LNCaP clone FGC (cell line): ENCODE measurements around the gene C10orf62.

Experiments used
- DNase-seq: peaks from one replicate; pipeline ENCODE4 v3.0.0-alpha.2; 2011; ENCODE audit warnings: low read depth
- H3K4me3 ChIP-seq: 2 replicates; pipeline ENCODE4 v1.5.1; 2011; ENCODE audit warnings: mild to moderate bottlenecking, low read depth, low read length, control low read depth
- TF ChIP-seq, protein P1 (sequence below): IDR thresholded peaks from 2 replicates; pipeline ENCODE4 v1.5.1; 2012; ENCODE audit warnings: mild to moderate bottlenecking; ENCODE audit not compliant: control insufficient read depth, insufficient read depth; ENCODE audit errors: extremely low read depth

The C10orf62 gene

DNA sequence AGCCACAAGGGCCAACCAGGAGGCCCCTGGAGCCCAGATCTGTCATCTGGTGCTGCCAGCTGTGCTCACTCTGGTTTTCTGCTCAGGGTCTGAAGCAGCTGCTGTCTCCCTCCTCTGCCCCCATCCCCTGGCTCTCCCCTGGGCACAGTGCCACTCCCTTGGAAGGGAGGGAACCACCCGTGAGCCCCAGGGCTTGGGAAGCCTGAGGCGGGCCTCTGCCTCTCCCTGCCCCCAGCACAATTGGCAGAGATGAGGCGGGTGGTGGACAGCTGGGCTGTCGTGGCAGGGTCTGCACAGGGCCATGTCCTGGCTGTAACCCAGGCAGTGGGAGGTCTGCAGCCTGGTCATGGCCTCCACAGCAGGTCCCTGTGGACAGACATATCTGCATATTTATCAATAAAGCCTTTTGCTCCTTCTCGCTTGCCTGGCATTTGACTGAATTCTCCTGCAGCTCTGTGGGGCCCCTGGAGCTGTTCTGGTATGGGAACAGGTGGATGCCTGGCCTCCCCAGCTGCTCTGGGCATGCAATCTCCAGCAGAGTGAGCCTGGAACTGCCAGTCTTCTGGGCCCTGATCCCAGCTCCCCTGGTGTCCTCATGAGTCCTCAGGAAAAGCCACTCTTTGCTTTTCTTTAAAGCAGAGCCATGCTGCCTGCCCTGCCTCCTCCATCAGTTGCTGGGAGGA is 18.6 kb upstream of the C10orf62 start:
- DNase-seq: no peak
- no peak overlapping the region for H3K4me3 ChIP-seq
- TF ChIP-seq, protein P1, sequence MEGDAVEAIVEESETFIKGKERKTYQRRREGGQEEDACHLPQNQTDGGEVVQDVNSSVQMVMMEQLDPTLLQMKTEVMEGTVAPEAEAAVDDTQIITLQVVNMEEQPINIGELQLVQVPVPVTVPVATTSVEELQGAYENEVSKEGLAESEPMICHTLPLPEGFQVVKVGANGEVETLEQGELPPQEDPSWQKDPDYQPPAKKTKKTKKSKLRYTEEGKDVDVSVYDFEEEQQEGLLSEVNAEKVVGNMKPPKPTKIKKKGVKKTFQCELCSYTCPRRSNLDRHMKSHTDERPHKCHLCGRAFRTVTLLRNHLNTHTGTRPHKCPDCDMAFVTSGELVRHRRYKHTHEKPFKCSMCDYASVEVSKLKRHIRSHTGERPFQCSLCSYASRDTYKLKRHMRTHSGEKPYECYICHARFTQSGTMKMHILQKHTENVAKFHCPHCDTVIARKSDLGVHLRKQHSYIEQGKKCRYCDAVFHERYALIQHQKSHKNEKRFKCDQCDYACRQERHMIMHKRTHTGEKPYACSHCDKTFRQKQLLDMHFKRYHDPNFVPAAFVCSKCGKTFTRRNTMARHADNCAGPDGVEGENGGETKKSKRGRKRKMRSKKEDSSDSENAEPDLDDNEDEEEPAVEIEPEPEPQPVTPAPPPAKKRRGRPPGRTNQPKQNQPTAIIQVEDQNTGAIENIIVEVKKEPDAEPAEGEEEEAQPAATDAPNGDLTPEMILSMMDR: no peak

DNA sequence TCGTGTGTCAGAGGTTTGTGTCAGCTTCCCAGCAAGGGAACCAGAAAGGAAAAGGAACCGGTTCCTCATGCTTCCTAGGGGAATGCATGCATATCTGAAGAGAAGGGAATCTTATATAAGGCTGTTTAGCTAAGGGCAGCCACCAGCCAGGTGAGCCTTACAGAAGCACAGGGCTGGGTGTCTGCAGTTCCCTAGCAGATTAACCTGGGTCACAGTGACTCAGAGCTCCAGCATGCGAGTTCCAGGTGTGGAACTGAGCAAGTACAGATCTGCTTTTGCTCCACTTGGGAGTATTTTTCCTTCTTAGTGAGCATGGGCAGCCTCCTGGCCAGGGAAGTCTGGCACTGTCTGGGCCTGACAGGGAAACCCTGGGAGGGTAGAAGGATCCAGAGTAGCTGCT is 17.9 kb upstream of the C10orf62 start:
- DNase-seq: no peak
- TF ChIP-seq, protein P1: no peak
- H3K4me3 ChIP-seq: no peak overlapping the region

DNA sequence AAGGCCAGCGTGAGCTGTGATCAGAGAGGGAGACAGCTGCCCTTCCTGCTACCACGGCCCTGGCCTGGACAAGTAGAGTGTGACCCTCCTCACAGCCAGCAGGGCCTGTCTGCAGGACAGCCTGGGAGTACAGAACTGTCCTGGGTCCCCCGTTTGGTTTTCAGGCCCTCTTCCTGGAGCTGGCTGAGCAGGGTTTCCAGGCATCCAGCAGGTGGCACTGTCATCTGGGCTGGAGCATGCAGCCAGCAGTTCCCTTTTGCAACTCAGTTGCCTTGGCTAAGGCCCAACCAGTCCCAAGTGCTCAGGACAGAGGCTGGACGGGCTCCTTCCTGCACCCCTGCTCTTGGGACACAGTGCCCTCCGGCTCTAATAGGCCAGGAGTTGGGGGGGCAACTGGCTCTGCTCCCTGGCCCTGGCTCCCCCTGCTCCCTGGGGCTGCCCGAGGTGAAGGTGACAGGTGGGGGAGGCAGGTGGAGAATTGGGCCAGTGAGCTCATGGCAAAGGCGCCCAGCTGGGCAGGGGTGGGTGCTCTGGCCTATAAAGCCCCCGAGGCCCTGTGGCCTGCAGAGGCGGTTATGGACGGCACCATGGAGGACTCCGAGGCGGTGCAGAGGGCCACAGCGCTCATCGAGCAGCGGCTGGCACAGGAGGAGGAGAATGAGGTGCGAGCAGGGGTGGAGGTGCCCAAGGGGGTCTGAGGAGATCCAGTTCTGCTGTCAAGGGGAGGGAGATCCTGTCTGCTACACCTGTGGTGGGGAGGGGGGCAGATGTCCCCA is 17.1 kb upstream of the C10orf62 start, which contains the start of gene ANKRD2:
Gene ANKRD2 (plus strand): TSS at position 566 of the 776 bp plus-strand sequence. CDS start 10 bp downstream, at position 576.
- peak; percentile 52 for DNase-seq

DNA sequence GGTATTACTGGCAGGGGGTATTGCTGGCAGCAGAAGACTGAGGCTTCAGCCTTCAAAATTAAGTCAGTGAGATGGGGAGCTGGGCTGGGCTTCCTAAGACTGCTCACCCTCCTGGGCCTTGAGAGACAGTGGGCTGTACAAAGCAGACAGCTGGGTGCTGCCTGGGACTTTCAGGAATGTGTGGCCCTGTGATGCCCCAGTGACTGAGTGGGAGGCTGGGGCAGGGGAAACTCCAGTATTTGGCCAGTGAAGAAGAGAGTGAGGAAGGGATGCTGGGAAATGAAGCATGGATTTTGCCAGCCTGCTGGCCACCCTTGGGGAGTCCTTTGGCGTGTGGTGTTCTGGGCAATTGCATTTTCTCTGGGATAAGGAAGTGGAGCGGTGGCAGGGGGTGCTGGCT is 16.5 kb upstream of the C10orf62 start:
- no peak for DNase-seq
- H3K4me3 ChIP-seq: no peak overlapping the region
- TF ChIP-seq, protein P1: no peak

More for the DNA sequence above, 17.1 kb upstream of the C10orf62 start, which contains the start of gene ANKRD2:
- TF ChIP-seq, protein P1: peak; percentile 97
- no peak within 1 kb of the TSS for H3K4me3 ChIP-seq

DNA sequence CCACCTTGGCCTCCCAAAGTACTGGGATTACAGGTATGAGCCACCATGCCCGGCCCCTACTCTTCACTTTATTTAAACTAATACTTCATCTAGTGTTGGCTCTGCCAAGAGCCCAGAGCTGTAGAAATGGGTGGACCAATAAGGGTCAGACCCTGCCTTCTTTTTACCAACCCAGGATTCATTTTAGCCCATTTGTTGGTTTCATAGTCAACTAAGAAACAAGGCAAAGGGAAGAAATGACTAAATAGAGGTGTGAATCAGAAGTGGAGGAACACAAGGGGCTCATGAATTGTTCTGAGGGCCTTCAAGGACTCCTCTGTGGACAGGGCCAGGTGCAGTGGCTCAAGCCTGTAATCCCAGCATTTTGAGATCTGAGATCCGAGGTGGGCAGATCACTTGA is 15.8 kb upstream of the C10orf62 start:
- no peak overlapping the region for H3K4me3 ChIP-seq
- TF ChIP-seq, protein P1: no peak
- no peak for DNase-seq

DNA sequence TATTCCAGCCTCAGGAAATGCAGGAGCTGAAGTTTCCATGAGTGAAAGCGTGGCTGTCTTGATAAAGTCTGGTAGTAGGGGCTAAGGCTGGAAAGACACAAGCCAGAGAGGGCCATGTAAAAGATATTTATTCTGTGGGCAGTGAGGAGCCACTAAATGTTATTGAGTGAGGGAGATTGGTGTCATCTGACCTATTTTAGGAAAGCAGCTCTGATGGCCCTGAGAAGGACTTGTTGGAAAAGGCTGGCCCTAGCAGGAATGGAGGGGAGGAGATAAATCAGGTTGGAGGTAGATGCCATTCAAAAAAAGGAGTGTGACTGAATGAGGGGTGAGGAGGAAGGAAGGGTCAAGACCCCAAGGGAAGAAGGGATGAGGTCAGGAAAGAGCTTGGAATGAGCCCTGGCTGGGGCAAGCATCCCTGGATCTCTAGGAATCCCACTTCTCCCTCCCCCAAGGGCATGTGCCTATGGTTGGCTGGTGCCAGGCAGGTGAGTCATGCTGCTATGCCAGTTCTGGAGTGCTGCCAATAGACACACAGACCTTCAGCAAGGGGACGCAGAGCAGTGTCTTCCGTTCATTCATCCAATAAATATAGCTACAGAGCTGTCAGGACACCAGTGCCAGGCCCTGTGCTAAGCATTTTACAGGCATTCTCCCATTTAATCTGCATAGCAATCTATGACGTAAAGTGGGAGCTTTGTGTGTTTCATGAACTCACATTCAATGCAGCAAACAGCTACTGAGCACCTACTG is 15.0 kb upstream of the C10orf62 start:
- TF ChIP-seq, protein P1: no peak
- DNase-seq: peak; percentile 96
- no peak overlapping the region for H3K4me3 ChIP-seq
